GM12873 (cell line): ENCODE measurements around the gene CR1L.

ENCODE experiments used
- CTCF ChIP-seq: IDR thresholded peaks from 2 replicates; pipeline ENCODE4 v1.5.1; 2012; ENCODE audit warnings: low read depth, mild to moderate bottlenecking, moderate library complexity, low read length, control low read depth; ENCODE audit not compliant: insufficient read depth; ENCODE audit errors: missing control alignments

CR1L gene

GRCh38 chr1:207755846-207756693, 111.1 kb downstream of the CR1L start:
- TF ChIP-seq CTCF: no peak

- no peak for TF ChIP-seq CTCF
These were observed 117.7 kb downstream of the CR1L start for GRCh38 chr1:207762622-207763021.

- TF ChIP-seq CTCF: no peak
These were observed 118.2 kb downstream of the CR1L start for GRCh38 chr1:207763091-207763490.

GRCh38 chr1:207763972-207764371, 119.0 kb downstream of the CR1L start:
- no peak for TF ChIP-seq CTCF

- no peak for TF ChIP-seq CTCF
These were observed 121.6 kb downstream of the CR1L start for GRCh38 chr1:207766569-207766968.
